Measurements from ENCODE around the gene HACD2.

The HACD2 gene

GRCh38 chr3:123525433-123525832 lies 59.4 kb downstream of the HACD2 start:
- no peak for TF ChIP-seq CEBPB (IDR thresholded peaks at IDR 0.05)
- TF ChIP-seq EP300 (IDR thresholded peaks at IDR 0.05; ENCODE audit: borderline replicate concordance): no peak
- TF ChIP-seq CREB1 (IDR thresholded peaks at IDR 0.05; ENCODE audit: low read depth): no peak
- no peak for TF ChIP-seq RAD21 (IDR thresholded peaks at IDR 0.05; ENCODE audit: low read depth)
- no peak for TF ChIP-seq ZBTB7A (IDR thresholded peaks at IDR 0.05; ENCODE audit: low read depth)

- TF ChIP-seq, protein P1, sequence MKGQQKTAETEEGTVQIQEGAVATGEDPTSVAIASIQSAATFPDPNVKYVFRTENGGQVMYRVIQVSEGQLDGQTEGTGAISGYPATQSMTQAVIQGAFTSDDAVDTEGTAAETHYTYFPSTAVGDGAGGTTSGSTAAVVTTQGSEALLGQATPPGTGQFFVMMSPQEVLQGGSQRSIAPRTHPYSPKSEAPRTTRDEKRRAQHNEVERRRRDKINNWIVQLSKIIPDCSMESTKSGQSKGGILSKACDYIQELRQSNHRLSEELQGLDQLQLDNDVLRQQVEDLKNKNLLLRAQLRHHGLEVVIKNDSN (IDR thresholded peaks at IDR 0.05): no peak
- no peak for TF ChIP-seq YY1 (IDR thresholded peaks at IDR 0.05; ENCODE audit: low read depth)
- TF ChIP-seq RAD21 (IDR thresholded peaks at IDR 0.05; ENCODE audit: low read depth): no peak
- no peak for TF ChIP-seq FOXM1 (IDR thresholded peaks at IDR 0.05; ENCODE audit: borderline replicate concordance, low read depth)
- TF ChIP-seq TAF1 (IDR thresholded peaks at IDR 0.05; ENCODE audit: low read depth): no peak
- TF ChIP-seq, protein P2, sequence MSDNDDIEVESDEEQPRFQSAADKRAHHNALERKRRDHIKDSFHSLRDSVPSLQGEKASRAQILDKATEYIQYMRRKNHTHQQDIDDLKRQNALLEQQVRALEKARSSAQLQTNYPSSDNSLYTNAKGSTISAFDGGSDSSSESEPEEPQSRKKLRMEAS (IDR thresholded peaks at IDR 0.05): no peak
- TF ChIP-seq EP300 (IDR thresholded peaks at IDR 0.05; ENCODE audit: borderline replicate concordance): no peak
- TF ChIP-seq NFIC (IDR thresholded peaks at IDR 0.05): no peak
- no peak for TF ChIP-seq TCF12 (IDR thresholded peaks at IDR 0.05; ENCODE audit: low read depth)
- no peak for TF ChIP-seq CEBPB (IDR thresholded peaks at IDR 0.05)
- TF ChIP-seq TEAD4 (IDR thresholded peaks at IDR 0.05): no peak
- no peak for TF ChIP-seq REST (IDR thresholded peaks at IDR 0.05; ENCODE audit: low read depth)
- no peak for TF ChIP-seq ZBTB7A (IDR thresholded peaks at IDR 0.05; ENCODE audit: low read depth)
- no peak for TF ChIP-seq CREB1 (IDR thresholded peaks at IDR 0.05; ENCODE audit: low read depth)
- TF ChIP-seq EGR1 (IDR thresholded peaks at IDR 0.05): no peak
Measured at GRCh38 chr3:123524981-123525380, 59.9 kb downstream of the HACD2 start.

GRCh38 chr3:123523023-123523412 lies 61.8 kb downstream of the HACD2 start:
- TF ChIP-seq, protein P1 (IDR thresholded peaks at IDR 0.05): no peak

- no peak for TF ChIP-seq CREB1 (IDR thresholded peaks at IDR 0.05; ENCODE audit: low read depth)
- no peak for TF ChIP-seq REST (IDR thresholded peaks at IDR 0.05; ENCODE audit: low read depth)
- TF ChIP-seq NFIC (IDR thresholded peaks at IDR 0.05): no peak
- no peak for TF ChIP-seq EP300 (IDR thresholded peaks at IDR 0.05; ENCODE audit: borderline replicate concordance)
- TF ChIP-seq RAD21 (IDR thresholded peaks at IDR 0.05; ENCODE audit: low read depth): no peak
- TF ChIP-seq CEBPB (IDR thresholded peaks at IDR 0.05): no peak
- TF ChIP-seq, protein P1 (IDR thresholded peaks at IDR 0.05): no peak
- no peak for TF ChIP-seq FOXM1 (IDR thresholded peaks at IDR 0.05; ENCODE audit: borderline replicate concordance, low read depth)
- no peak for TF ChIP-seq TCF12 (IDR thresholded peaks at IDR 0.05; ENCODE audit: low read depth)
- no peak for TF ChIP-seq EGR1 (IDR thresholded peaks at IDR 0.05)
Measured at GRCh38 chr3:123522320-123523022, 62.4 kb downstream of the HACD2 start.

- TF ChIP-seq TAF1 (IDR thresholded peaks at IDR 0.05; ENCODE audit: low read depth): no peak
- no peak for TF ChIP-seq CEBPB (IDR thresholded peaks at IDR 0.05)
- TF ChIP-seq TEAD4 (IDR thresholded peaks at IDR 0.05): no peak
- TF ChIP-seq FOXM1 (IDR thresholded peaks at IDR 0.05; ENCODE audit: borderline replicate concordance, low read depth): no peak
- TF ChIP-seq REST (IDR thresholded peaks at IDR 0.05; ENCODE audit: low read depth): no peak
- TF ChIP-seq TCF12 (IDR thresholded peaks at IDR 0.05; ENCODE audit: low read depth): no peak
- TF ChIP-seq ZBTB7A (IDR thresholded peaks at IDR 0.05; ENCODE audit: low read depth): no peak
- TF ChIP-seq RAD21 (IDR thresholded peaks at IDR 0.05; ENCODE audit: low read depth): no peak
- no peak for TF ChIP-seq EGR1 (IDR thresholded peaks at IDR 0.05)
- TF ChIP-seq, protein P1 (IDR thresholded peaks at IDR 0.05): no peak
- TF ChIP-seq YY1 (IDR thresholded peaks at IDR 0.05; ENCODE audit: low read depth): no peak
- TF ChIP-seq CREB1 (IDR thresholded peaks at IDR 0.05; ENCODE audit: low read depth): no peak
- TF ChIP-seq NFIC (IDR thresholded peaks at IDR 0.05): no peak
- TF ChIP-seq, protein P2 (IDR thresholded peaks at IDR 0.05): no peak
- no peak for TF ChIP-seq EP300 (IDR thresholded peaks at IDR 0.05; ENCODE audit: borderline replicate concordance)
Measured at GRCh38 chr3:123521179-123521969, 63.5 kb downstream of the HACD2 start.

Data from Ishikawa (cell line).